KOPT-K1 (cell line): Measurements from ENCODE around the gene VWA5A.
"Not testable (repeated sequence)": the region's sequence is repeated elsewhere in the genome, so short reads cannot be mapped to it uniquely, and the experiment has no call there.

Source experiments
- H3K27ac ChIP-seq: fragments of 200-600 bp; sonication (generic); 2 replicates; pipeline ENCODE4 v1.5.1; 2016; ENCODE audit warnings: antibody characterized with exemption, mild to moderate bottlenecking, low read depth, low read length; ENCODE audit not compliant: poor library complexity, severe bottlenecking
- H3K36me3 ChIP-seq: fragments of 200-600 bp; sonication (generic); 2 replicates; pipeline ENCODE4 v1.5.1; 2017; ENCODE audit warnings: antibody characterized with exemption, mild to moderate bottlenecking, low read length, moderate library complexity; ENCODE audit not compliant: insufficient read depth
- H3K9me3 ChIP-seq: fragments of 200-600 bp; sonication (generic); 2 replicates; pipeline ENCODE4 v1.5.1; 2017; ENCODE audit warnings: antibody characterized with exemption, low read length, mild to moderate bottlenecking; ENCODE audit not compliant: insufficient read depth, poor library complexity, severe bottlenecking

Gene VWA5A

DNA sequence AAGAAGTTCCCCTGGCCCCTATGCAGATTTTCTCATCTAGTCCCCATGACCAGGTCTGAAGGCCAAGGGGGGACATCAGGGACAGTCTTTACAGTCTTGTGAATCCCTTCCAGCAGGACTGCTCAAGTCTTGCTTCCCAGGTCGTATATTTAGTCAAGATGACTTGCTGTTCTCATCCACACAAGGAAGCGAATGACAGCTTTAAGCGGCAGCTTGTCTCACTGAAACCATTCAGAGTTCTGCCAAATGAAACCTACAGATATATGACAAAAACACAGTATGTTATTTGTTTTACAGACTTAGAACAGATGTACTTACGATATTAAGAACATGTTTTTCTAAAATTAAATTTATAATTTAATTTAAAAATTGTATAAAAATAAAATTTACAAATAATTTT, 5.6 kb downstream of the VWA5A start:
- Histone ChIP-seq H3K27ac (no peak overlapping the region), H3K36me3 (no peaks in the 10 kb centered on the region), H3K9me3 (no peaks in the 10 kb centered on the region)

DNA sequence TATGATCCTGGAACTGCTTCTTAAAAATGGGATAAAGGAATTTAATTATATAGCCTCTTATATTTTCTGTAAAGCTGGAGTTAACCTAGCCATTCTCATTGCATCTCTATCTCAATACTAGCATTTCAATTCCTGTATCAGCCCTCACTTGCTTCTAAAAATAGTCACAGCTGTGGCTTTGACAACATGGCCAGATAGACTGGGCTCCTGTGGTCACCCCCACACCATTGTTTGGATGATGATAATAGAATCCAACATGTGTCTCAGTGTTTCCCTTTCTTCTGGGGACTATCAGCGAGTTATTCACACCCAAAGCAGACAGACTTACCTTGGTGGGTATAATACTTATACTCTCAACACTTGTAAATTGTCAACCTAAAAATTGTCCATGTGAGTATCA, 6.9 kb downstream of the VWA5A start:
- Histone ChIP-seq H3K9me3 (no peaks in the 10 kb centered on the region), H3K36me3 (no peaks in the 10 kb centered on the region), H3K27ac (no peak overlapping the region)

- H3K36me3 ChIP-seq, result no peaks in the 10 kb centered on the region
- H3K27ac ChIP-seq, result no peak overlapping the region
- H3K9me3 ChIP-seq, result no peaks in the 10 kb centered on the region
Measured at GRCh38 chr11:124123622-124124021, 8.4 kb downstream of the VWA5A start.

DNA sequence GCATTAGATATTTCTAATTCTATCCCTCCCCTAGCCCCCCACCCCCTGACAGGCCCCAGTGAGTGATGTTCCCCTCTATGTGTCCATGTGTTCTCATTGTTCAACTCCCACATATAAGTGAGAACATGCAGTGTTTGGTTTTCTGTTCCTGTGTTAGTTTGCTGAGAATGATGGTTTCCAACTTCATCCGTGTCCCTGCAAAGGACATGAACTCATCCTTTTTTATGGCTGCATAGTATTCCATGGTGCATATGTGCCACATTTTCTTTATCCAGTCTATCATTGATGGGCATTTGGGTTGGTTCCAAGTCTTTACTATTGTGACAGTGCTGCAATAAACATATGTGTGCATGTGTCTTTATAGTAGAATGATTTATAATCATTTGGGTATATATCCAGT, 11.9 kb downstream of the VWA5A start:
- H3K9me3 ChIP-seq, H3K27ac ChIP-seq, H3K36me3 ChIP-seq: not testable (repeated sequence)

- H3K36me3 ChIP-seq, result no peaks in the 10 kb centered on the region
- H3K27ac ChIP-seq, result no peak overlapping the region
- H3K9me3 ChIP-seq, result no peaks in the 10 kb centered on the region
Measured at GRCh38 chr11:124143034-124143433, 27.8 kb downstream of the VWA5A start.

- H3K27ac ChIP-seq, result no peak overlapping the region
- no peaks in the 10 kb centered on the region for H3K9me3 ChIP-seq
Measured at GRCh38 chr11:124147951-124148350, 32.7 kb downstream of the VWA5A start.

DNA sequence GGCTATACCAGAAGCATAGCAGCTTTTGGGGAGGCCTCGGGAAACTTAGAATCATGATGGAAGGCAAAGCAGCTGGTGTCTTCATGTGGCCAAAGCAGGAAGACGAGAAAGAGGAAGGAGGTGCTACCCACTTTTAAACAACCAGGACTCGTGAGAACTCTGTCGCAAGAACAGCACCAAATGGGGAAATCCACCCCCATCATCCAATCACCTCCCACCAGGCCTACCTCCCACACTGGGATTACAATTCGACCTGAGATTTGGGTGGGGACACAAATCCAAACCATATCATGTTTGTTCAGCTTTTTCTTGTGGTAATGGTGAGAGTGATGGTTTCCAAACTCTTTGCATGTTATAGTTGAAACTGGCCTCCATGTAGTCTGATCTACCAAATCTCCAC, 35.4 kb downstream of the VWA5A start:
- H3K36me3 ChIP-seq, result no peaks in the 10 kb centered on the region
- H3K27ac ChIP-seq, result no peak overlapping the region
- no peaks in the 10 kb centered on the region for H3K9me3 ChIP-seq

More at GRCh38 chr11:124147951-124148350, 32.7 kb downstream of the VWA5A start:
- no peaks in the 10 kb centered on the region for H3K36me3 ChIP-seq

DNA sequence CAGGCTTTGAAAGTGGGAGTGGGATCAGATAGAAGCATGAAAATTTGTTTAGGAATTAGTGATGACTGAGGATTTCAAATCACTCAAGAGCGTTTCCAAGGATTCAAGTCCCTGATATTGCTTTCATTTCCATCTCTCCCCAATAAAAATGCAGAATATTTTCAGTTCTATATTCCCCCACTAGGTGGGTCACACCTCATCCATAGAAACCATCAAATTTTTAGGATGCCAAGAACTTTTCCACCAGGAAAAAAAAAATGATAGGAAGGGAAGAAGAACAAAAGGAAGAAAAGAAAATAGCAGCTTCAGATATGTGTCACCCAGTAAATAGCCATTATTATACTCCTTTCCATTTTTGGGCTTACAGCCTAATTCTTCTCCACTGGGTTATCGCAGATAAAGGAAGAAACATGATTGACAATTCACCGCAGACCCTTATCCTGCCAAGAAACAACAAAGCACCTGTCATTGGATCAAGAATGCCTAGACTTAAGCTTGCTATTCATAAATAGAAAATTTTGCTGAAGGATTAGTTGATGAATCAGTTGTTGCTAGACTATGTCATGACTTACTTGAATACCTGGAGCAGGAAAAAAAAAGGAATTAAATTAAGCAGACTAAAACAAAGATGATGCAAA, 37.6 kb downstream of the VWA5A start:
- Histone ChIP-seq H3K9me3 (no peaks in the 10 kb centered on the region), H3K36me3 (no peaks in the 10 kb centered on the region), H3K27ac (no peak overlapping the region)

DNA sequence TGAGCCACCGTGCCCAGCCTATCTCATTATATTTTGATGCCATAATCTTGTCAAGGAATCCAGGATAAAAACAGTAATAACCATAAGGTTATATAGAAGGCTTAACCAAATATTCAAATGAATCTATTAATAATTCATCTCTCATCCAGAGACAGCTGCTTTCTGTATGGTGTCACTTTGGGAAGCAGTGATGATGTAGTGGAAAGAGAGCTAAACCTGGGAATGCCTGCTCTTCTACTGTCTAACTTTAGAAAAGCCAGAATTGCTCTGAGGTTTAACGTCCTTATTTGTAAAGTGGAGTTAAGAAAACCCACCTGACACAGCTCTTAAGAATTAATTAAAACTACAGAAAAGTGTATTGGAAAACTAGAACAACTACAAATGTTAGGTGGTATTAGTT, 38.6 kb downstream of the VWA5A start:
- Histone ChIP-seq H3K36me3 (no peaks in the 10 kb centered on the region), H3K9me3 (no peaks in the 10 kb centered on the region), H3K27ac (no peak overlapping the region)

- H3K36me3 ChIP-seq, result no peaks in the 10 kb centered on the region
- H3K9me3 ChIP-seq, result no peaks in the 10 kb centered on the region
Measured at GRCh38 chr11:124159481-124159880, 44.2 kb downstream of the VWA5A start.

DNA sequence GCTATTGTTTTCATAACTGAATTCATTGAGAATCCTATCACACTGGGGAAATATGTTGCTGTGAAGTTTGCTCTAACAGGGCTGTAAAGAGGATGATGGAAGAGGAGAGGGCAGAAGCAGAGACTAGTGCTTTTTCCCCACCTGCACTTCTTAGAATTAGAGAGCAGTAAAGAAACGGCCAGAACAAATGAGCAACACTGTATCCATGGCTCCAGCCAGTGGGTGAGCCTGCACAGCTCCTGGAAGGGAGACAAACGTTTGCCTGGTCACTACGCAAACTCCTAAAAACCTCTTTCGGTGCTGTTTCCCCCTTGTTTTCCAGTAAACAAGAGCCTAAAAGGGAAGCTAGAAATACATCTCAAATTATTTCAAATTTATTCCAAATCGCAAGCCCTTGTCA, 45.7 kb downstream of the VWA5A start:
- H3K9me3 ChIP-seq, result no peaks in the 10 kb centered on the region
- no peak overlapping the region for H3K27ac ChIP-seq
- H3K36me3 ChIP-seq, result no peaks in the 10 kb centered on the region

More at GRCh38 chr11:124159481-124159880, 44.2 kb downstream of the VWA5A start:
- no peak overlapping the region for H3K27ac ChIP-seq

- H3K9me3 ChIP-seq, result no peaks in the 10 kb centered on the region
- no peaks in the 10 kb centered on the region for H3K36me3 ChIP-seq
- H3K27ac ChIP-seq, result no peak overlapping the region
Measured at GRCh38 chr11:124167826-124168231, 52.6 kb downstream of the VWA5A start.

DNA sequence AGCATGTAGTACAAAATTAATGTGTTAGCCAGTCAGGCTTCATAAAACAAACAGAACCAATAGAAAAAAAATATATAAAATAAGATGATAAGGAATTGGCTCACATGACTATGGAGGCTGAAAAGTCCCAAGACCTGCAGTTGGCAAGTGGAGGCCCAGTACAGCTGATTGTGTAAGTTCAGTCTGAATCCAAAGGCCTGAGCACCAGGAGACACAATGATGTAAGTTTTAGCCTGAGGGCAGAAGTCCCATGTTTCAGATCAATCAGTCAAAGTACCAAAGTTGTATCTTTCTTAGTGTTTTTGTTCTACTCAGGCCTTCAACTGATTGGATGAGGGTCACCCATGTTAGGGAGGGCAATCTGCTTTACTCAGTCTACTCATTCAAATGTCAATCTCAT, 53.5 kb downstream of the VWA5A start:
- Histone ChIP-seq H3K9me3 (no peaks in the 10 kb centered on the region), H3K36me3 (no peaks in the 10 kb centered on the region), H3K27ac (no peak overlapping the region)

DNA sequence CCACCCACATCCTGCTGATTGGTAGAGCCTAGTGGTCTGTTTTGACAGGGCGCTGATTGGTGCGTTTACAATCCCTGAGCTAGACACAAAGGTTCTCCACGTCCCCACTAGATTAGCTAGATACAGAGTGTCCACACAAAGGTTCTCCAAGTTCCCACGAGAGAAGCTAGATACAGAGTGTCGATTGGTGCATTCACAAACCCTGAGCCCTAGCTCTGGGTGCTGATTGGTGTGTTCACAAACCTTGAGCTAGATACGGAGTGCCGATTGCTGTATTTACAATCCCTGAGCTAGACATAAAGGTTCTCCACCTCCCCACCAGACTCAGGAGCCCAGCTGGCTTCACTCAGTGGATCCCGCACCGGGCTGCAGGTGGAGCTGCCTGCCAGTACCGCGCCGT, 55.1 kb downstream of the VWA5A start:
- not testable (repeated sequence) for H3K9me3 ChIP-seq, H3K27ac ChIP-seq, H3K36me3 ChIP-seq

DNA sequence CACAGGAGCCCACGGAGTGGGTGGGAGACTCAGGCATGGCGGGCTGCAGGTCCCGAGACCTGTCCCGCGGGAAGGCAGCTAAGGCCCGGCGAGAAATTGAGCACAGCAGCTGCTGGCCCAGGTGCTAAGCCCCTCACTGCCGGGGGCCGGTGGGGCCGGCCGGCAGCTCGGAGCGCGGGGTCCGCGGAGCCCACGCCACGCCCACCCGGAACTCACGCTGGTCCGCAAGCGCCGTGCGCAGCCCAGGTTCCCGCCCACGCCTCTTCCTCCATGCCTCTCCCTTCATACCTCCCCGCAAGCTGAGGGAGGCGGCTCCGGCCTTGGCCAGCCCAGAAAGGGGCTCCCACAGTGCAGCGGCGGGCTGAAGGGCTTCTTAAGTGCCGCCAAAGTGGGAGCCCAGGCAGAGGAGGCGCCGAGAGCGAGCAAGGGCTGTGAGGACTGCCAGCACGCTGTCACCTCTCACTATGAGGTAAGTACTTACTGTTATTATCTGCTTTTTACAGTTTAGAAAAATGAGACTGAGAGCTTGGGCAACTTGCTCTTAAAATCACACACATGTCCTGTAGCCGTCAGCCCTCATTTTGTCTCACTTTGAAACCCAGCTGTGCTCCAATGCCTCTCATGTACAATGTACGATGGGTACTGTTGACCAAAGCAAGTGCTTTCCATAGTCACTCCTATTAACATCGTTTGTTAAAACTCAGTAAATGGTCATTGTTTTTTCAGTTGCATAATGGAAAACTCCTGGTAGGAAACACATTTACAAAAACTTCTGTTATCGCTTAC, 55.7 kb downstream of the VWA5A start:
- Histone ChIP-seq H3K27ac (no peak overlapping the region), H3K9me3 (no peaks in the 10 kb centered on the region), H3K36me3 (no peaks in the 10 kb centered on the region)

DNA sequence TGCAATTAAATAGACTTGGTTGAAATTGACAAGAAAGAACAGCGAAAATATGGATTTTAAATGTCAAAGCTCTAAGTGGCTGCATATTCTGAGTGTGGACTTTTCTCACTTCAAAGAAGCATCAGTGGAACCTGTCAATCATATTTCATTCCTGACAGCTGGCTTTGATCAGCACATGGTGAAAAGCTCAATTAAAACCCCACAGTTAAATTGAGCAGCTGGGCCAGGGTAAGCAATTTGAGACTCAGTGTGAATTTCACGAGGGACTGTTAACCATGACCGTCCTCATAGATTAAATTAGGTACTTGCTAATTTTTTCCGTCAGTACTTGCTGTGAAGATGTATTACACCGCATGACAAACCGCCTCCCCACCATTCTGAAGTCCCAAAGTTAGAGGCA, 56.9 kb downstream of the VWA5A start:
- Histone ChIP-seq H3K36me3 (no peaks in the 10 kb centered on the region), H3K27ac (no peak overlapping the region), H3K9me3 (no peaks in the 10 kb centered on the region)
